ENCODE data around the gene CNEP1R1.

Gene CNEP1R1

DNA sequence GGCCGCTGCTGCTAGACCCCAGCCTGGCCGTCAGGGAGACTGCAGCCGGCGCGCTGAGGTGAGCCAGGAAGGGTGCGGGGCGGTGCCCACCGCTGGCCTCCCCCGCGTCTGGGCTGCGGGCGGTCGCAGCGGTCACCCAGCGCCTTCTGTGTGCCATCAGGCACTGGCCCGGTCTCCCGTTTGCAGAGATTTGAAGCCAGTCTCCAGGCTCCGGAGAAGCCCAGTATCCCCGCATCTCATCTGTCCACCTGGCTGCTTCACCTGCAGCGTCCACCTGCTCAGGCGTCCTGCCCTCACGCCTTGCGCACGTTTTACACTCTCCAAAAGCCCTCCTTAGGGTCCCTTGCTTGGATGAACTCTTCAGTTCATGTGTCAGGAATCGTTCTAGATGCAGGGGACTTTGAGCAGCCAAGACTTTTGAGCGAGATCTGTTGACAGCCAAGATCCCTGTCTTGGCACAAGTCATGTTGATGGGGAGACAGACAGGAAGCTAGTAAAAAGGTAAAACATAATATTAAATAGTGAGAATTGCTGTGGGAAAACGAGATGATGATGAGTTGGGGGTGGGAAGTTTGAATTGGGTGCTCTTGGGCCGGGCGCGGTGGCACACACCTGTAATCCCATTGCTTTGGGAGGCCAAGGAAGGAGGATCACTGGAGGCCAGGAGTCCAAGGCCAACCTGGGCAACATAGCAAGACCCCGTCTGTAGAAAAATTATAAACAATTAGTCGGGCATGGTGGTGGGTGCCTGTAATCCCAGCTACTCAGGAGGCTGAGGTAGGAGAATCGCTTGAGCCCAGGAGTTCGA, 41.7 kb downstream of the CNEP1R1 start:
- H3K4me3 ChIP-seq (ENCODE audit: low read depth, low read length), result peak overlapping the region; percentile 100
- no peak for DNase-seq (ENCODE audit: low read depth)
- TF ChIP-seq, protein P1, sequence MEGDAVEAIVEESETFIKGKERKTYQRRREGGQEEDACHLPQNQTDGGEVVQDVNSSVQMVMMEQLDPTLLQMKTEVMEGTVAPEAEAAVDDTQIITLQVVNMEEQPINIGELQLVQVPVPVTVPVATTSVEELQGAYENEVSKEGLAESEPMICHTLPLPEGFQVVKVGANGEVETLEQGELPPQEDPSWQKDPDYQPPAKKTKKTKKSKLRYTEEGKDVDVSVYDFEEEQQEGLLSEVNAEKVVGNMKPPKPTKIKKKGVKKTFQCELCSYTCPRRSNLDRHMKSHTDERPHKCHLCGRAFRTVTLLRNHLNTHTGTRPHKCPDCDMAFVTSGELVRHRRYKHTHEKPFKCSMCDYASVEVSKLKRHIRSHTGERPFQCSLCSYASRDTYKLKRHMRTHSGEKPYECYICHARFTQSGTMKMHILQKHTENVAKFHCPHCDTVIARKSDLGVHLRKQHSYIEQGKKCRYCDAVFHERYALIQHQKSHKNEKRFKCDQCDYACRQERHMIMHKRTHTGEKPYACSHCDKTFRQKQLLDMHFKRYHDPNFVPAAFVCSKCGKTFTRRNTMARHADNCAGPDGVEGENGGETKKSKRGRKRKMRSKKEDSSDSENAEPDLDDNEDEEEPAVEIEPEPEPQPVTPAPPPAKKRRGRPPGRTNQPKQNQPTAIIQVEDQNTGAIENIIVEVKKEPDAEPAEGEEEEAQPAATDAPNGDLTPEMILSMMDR (conservative IDR thresholded peaks at IDR 0.05; ENCODE audit: low read depth, low read length), result no peak

DNA sequence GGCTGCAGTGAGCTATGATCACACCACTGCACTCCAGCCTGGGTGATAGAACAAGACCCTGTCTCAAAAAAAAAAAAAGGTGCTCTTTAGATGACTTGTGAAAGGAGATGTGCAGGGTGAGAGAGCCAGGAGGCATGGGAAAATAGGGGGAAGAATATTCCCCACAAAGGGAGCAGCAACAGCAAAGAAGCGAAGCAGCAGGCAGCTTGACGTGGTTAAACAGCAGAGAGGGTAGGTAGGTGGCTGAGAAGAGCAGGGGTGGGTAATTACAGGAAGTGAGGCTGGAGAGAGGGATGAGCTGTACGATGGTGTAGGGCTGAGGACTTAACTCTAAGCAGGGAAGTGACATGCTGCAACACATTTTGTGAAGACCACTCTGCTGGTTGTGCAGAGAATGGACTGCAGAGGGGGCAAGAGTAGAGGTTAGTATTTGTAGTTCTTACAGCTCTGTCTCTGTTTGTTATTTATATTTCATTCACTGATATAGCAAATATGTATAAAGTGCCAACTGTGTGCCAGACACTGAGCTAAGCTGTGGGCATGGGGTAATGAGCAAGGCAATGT, 42.3 kb downstream of the CNEP1R1 start:
- TF ChIP-seq, protein P1 (conservative IDR thresholded peaks at IDR 0.05; ENCODE audit: low read depth, low read length), result peak; percentile 76
- H3K4me3 ChIP-seq (ENCODE audit: low read depth, low read length), result peak overlapping the region; percentile 23
- peak; percentile 85 for DNase-seq (ENCODE audit: low read depth)

DNA sequence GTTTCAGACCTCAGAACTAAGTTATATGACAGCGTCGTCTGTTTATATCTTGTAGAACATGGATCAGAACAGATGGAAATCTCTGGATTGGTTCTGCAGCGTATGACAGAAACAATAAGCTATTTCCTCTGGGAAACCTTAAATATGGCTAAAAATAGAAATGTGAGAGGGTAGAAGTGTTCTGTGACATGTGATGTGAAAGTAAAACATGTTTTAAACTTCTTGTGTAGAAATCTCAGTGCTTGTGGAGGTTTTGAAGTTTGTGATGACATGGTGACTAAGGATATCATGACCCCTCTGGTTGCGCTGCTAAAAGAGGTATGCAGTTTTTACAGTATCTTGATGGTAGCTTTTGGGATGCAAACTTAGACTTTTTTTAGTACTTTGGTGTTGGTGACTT, 43.5 kb downstream of the CNEP1R1 start:
- peak; percentile 95 for DNase-seq (ENCODE audit: low read depth)
- H3K4me3 ChIP-seq (ENCODE audit: low read depth, low read length), result no peak overlapping the region
- TF ChIP-seq, protein P1 (conservative IDR thresholded peaks at IDR 0.05; ENCODE audit: low read depth, low read length), result no peak

DNA sequence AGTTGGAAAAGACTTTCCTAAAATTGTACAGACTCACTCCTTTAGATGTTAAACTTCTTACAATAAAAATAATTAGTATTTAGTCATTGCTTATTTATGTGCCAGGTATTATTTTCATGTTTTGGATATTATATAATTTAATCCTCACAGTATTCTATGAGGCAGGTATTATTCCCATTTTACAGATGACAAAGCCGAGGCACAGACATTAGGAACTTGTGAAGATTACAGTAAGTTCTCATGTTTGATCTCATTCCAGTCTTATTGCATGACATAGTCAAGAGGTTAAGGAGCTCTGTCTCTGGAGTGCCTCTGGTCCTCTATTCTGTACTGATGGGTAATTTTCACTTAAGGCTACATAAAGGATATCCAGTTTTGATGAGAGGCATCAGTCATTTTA, 44.0 kb downstream of the CNEP1R1 start:
- no peak overlapping the region for H3K4me3 ChIP-seq (ENCODE audit: low read depth, low read length)
- no peak for DNase-seq (ENCODE audit: low read depth)
- TF ChIP-seq, protein P1 (conservative IDR thresholded peaks at IDR 0.05; ENCODE audit: low read depth, low read length), result no peak

DNA sequence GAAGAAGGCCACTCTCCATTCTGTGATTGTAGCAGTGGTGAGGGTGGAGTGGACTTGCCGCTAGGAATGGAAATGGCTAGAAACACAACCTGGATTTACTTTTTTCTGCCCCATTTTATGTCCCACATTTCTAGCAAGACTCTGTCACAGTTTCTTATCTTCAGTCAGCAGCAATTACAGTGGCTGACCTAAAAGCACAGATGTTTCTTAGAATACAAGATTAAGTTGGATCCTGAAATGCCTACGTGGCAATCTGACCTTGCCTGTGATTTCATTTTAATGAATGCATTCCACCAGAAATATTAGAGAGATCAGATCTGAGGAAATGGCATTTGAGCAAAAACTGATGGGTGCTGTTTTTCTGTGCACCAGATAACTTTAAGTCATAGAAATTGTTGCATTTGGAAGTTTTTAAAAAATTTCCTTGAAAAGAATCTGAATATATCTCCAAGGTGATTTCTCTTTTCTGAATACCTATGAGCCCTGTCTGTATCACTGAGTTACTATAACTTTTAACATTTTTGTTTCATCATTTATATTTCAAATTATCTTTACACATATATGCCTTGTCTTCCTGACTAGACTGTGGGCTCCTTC, 46.1 kb downstream of the CNEP1R1 start:
- DNase-seq (ENCODE audit: low read depth), result no peak
- TF ChIP-seq, protein P1 (conservative IDR thresholded peaks at IDR 0.05; ENCODE audit: low read depth, low read length), result no peak

DNA sequence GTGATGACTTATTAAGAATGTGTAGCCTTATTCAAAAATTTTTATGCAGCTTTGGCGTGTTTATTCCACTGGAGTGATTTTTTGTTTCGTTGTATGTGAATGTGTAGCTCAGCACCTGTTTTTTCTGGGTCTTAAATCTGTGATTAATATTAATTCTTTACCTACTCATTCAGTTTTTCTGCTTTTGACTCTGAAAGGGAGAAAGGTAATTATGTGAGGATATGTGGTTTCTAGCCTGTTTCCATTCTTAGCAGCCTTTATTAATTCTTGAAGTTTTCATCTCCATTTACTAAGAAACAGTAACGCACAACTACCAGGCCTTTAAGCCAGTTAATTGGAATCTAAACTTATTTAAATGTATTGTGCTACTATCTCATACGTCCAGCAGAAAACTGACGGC, 47.7 kb downstream of the CNEP1R1 start:
- TF ChIP-seq, protein P1 (conservative IDR thresholded peaks at IDR 0.05; ENCODE audit: low read depth, low read length), result no peak
- no peak overlapping the region for H3K4me3 ChIP-seq (ENCODE audit: low read depth, low read length)
- no peak for DNase-seq (ENCODE audit: low read depth)

More for the DNA sequence above, 46.1 kb downstream of the CNEP1R1 start:
- H3K4me3 ChIP-seq (ENCODE audit: low read depth, low read length), result no peak overlapping the region
